Rectal smooth muscle tissue (tissue), 1 donor: ENCODE measurements around the gene ELL.
"Not testable (repeated sequence)": the region's sequence is repeated elsewhere in the genome, so short reads cannot be mapped to it uniquely, and the experiment has no call there.

ENCODE experiments used
- H3K27ac ChIP-seq: one replicate; pipeline ENCODE4 v1.7.0; 2013; ENCODE audit warnings: low read depth, low read length, inconsistent platforms
- H3K27me3 ChIP-seq: one replicate; pipeline ENCODE4 v1.7.0; 2013; ENCODE audit warnings: low read length; ENCODE audit not compliant: control insufficient read depth, insufficient read depth
- H3K36me3 ChIP-seq: one replicate; pipeline ENCODE4 v1.7.0; 2013; ENCODE audit warnings: low read length; ENCODE audit not compliant: control insufficient read depth, insufficient read depth
- H3K4me1 ChIP-seq: one replicate; pipeline ENCODE4 v1.7.0; 2013; ENCODE audit warnings: low read length; ENCODE audit not compliant: control insufficient read depth, insufficient read depth
- H3K4me3 ChIP-seq: one replicate; pipeline ENCODE4 v1.7.0; 2013; ENCODE audit warnings: low read length
- H3K9ac ChIP-seq: one replicate; pipeline ENCODE4 v1.7.0; 2013; ENCODE audit warnings: low read length

Gene ELL

DNA sequence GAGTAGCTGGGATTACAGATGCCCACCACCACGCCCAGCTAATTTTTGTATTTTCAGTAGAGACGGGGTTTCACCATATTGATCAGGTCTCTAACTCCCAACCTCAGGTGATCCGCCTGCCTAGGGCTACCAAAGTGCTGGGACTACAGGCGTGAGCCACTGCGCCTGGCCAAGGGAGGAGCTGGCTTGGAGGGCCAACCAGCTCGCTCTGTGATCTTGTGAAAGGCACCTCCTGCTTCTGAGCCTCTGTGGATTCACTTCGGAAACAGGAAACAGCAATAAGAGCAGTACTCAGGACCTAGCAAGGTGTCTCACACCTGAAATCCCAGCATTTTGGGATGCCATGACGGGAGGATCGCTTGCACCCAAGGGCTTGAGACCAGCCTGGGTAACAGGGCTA lies 2.0 kb upstream of the ELL start:
- no peaks in the 10 kb centered on the region for H3K27me3 ChIP-seq
- peaks cover 3% of the 10 kb centered on the region for H3K4me1 ChIP-seq
- H3K4me3 ChIP-seq = no peak overlapping the region
- no peak overlapping the region for H3K27ac ChIP-seq
- no peaks in the 10 kb centered on the region for H3K36me3 ChIP-seq
- H3K9ac ChIP-seq = no peak overlapping the region

DNA sequence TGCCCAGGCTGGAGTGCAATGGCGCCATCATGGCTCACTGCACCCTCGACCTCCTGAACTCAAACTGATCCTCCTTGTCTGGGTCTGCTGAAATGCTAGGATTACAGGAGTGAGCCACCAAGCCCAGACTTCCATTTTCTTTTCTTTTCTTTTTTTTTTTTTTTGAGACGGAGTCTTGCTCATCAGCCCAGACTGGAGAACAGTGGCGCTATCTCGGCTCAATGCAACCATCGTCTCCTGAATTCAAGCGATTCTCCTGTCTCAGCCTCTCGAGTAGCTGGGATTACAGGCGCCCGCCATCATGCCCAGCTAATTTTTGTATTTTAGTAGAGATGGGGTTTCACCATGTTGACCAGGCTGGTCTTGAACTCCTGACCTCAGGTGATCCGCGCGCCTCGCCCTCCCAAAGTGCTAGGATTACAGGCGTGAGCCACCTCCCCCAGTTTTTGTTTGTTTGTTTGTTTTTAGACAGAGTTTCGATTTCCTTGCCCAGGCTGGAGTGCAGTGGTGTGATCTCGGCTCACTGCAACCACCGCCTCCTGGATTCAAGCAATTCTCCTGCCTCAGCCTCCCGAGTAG lies 1.1 kb upstream of the ELL start:
- not testable (repeated sequence) for H3K9ac ChIP-seq, H3K27ac ChIP-seq, H3K27me3 ChIP-seq, H3K36me3 ChIP-seq, H3K4me1 ChIP-seq
- peak overlapping the region; percentile 36 for H3K4me3 ChIP-seq

DNA sequence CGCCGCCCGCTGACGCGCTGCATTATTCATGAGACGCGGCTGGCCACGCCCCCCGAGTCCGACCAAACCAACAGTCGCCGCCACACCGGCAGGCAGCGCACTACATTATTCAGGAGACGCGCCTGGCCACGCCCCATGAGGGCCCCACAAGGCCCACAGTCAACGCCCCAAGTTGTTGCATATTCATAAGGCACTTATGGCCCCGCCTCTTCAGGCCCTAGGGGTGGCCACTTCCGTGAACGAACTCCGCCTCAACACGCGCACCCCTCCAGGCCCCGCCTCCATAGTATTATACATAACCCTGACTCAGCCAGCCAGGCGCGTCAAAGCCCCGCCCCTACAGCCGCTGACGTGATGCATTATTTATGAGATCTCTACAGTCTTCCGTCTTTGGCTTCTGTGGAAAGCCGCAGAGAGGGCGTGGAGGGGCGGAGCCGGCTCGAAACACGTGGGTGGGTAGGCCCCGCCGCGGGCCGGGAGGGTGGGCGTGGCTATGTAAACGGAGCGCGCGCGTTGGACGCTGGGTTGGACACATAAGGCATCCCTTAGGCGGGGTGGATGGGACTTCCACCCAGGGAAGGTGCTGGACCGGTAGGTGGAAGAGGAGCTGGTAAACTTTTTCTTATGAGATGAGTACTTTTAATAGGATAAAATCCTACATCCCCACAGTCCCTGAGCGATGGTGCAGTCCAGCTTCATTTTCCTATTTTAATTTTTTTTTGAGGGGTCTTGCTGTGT lies 423 bp upstream of the ELL start:
- Histone ChIP-seq H3K36me3 (no peaks in the 10 kb centered on the region), H3K27ac (peak overlapping the region; percentile 98), H3K27me3 (no peaks in the 10 kb centered on the region), H3K4me1 (peaks cover 3% of the 10 kb centered on the region), H3K4me3 (peak overlapping the region; percentile 36), H3K9ac (no peak overlapping the region)

DNA sequence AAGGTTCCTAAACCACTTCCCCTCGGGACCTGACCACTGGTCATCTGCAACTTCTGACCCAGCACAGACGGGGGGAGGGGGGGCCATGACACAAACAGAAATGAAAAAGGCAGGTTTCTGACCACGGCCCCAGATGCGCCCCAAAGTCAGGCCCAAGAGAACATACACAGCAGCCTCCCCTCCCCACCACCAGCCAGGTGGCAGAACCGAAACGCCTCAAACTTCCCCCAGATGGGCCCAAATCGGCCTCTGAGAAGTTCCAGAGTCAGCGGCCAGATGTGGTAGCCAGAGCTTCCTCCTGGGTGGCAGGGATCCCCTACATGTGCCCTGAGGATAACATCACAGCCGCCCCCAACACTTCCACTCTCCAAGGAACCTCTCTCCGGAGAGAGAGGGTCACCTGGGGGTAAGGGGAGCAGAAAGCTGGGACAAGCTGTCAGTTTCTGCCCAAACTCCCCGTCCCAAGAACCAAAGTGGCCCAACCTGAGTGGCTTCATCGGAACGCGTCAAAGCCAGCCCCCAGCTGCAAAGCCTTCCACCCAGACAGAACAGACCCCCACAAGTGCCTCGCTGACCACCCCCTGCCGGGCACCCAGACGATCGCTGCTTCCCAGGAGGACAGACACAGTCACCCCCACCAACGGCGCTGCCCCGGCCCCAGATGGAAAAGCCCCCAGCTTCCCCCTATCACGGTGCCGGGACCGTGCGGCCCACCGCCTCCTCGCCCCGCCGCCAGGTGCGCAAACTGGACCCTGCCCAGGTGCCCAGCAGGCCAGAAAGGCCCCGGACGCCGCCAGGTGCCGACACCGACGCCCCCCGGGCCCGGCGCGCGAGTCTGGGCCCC lies 800 bp downstream of the ELL start:
- Histone ChIP-seq H3K9ac (peak overlapping the region; percentile 100), H3K4me3 (peak overlapping the region; percentile 99), H3K27ac (peak overlapping the region; percentile 98), H3K36me3 (no peaks in the 10 kb centered on the region), H3K27me3 (no peaks in the 10 kb centered on the region), H3K4me1 (peaks cover 3% of the 10 kb centered on the region)

DNA sequence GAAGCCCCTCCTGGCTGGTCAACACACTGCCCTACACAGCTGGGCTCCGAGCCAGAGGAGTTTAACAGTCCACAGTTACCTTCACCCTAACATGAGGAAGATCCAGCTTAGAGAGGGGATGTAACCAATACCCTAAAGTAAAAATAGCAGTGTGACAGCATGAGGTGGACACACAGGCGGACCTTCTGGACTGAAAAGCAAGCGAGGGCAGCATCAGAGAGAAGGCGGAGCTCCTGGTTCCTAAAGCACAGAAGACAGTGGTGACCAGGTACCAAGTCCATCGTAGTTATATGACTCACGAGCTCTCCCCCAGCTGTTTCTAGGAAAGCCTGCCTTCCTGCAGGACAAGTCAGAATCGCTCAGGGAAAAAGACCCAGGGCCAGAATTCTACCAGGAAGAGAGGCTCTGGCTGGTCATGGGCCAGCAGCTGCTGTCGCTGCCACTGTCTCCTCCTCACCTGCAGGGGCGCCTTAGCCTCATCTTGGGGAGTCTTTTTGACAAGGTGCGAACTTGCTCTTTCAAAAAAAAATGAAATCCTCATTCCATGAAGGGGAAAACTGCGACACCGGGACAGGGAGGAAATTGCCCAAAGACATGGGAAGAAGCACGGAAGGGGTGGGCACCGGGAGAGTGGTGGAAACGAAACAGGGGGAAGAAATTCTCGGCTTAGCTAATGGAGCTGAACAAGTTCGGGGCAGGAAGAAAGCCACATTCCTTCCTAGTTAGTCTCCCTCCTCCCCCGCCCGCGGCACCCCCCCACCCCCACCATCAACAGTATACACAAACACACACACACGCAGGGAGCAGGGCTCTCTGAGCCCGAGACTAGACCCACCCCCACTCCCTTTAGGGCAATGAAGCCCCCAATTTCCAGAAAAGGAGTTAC lies 1.7 kb downstream of the ELL start:
- peak overlapping the region; percentile 99 for H3K4me3 ChIP-seq
- H3K9ac ChIP-seq = peak overlapping the region; percentile 100
- peak overlapping the region; percentile 98 for H3K27ac ChIP-seq
- H3K27me3 ChIP-seq = no peaks in the 10 kb centered on the region
- H3K36me3 ChIP-seq = no peaks in the 10 kb centered on the region
- peaks cover 3% of the 10 kb centered on the region for H3K4me1 ChIP-seq

DNA sequence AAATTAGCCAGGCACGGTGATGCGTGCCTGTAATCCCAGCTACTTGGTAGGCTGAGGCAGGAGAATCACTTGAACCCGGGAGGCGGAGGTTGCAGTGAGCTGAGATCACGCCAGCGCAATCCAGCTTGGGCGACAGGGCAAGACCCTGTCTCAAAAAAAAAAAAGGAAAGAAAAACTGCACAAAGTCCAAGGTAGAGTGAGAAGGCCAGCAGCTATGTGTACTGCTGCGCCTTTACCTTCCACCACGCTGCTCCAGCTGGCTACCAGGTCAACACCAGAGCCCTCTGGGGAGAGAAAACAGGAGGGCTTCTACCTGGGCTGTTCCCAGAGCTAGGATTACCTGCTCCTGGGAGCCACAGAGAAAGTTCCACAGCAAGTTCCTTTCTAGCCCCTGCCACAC lies 3.2 kb downstream of the ELL start:
- Histone ChIP-seq H3K4me3 (no peak overlapping the region), H3K9ac (no peak overlapping the region), H3K27me3 (no peaks in the 10 kb centered on the region), H3K36me3 (no peaks in the 10 kb centered on the region), H3K27ac (no peak overlapping the region), H3K4me1 (peaks cover 3% of the 10 kb centered on the region)

DNA sequence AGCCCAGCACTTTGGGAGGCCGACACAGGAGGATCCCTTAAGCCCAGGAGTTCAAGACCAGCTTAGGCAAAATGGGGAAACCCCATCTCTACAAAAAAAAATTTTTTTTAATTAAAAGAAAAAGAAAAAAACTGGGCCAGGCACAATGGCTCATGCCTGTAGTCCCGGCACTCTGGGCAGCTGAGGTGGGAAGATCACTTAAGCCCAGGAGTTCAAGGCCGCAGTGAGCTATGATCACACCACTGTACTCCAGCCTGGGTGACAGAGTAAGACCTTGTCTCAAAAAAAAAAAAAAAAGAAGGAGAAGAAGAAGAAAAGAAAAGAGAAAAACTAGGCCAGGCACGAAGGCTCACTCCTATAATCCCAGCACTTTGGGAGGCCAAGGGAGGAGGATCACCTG lies 4.3 kb downstream of the ELL start:
- H3K36me3 ChIP-seq = no peaks in the 10 kb centered on the region
- H3K4me1 ChIP-seq = peaks cover 3% of the 10 kb centered on the region
- H3K27me3 ChIP-seq = no peaks in the 10 kb centered on the region
- no peak overlapping the region for H3K9ac ChIP-seq
- no peak overlapping the region for H3K27ac ChIP-seq
- H3K4me3 ChIP-seq = no peak overlapping the region

DNA sequence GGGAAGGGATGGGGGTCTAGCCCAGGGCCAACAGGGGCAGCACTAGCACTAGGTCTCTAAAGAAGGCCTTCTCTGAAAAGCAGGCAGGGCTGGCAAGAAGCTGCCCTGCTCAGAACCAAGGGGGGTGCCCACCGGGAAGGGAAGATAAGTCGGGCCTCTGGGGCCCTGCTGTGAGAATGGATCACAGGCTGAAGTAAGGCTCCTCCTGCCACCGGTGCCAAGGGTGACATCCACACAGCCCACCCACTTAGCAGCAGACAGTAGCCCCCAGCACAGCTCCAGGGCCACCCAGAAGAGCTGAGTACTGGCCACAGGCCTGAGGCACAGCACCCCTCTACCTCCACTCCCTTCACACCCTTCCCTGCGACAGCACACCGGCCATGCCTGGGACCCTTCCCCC lies 5.9 kb downstream of the ELL start:
- Histone ChIP-seq H3K9ac (no peak overlapping the region), H3K27ac (no peak overlapping the region), H3K27me3 (no peaks in the 10 kb centered on the region), H3K4me3 (no peak overlapping the region), H3K4me1 (peaks cover 3% of the 10 kb centered on the region), H3K36me3 (no peaks in the 10 kb centered on the region)

DNA sequence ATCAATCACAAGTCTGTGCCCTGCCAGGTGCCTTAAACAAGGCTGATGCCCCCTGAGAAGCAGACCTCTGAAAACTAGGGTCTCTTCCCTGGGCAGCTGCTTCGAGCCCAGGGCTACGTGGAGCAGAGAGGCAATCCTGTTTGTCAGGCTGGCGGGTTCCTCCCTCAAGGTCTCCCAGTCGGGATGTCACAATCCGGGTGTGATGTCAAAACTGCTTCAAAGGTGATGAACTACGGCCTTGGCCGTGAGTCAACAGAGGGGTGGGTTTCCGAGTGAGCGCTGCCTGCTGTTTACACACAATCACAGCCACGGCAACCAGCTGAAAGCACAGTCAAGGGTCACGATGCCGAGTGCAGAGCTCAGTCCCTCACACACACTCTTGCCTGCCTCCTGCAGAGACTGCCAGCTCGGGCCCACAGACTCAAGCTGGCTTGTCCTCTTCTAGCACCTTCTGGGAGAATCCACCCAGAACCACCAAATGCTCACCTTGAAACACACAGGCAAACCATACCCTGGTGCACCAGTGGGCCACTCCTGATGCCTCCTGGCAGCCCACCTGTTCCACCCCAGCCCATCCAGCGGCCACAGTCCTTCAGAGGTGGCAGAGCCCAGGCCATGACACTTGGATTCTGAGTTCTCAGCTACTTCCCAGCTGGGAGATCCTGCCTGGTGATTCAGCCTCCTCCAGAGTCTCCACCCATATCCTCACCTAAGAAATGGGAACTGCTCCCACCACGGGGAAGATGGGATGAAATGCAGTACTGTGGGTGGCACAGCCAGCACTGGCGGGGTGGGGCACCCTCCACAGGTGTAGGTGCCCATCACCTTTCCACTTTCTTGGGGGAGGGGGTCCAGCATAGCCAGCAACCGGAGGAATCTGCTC lies 6.8 kb downstream of the ELL start:
- H3K9ac ChIP-seq = no peak overlapping the region
- H3K27ac ChIP-seq = no peak overlapping the region
- peaks cover 3% of the 10 kb centered on the region for H3K4me1 ChIP-seq
- no peaks in the 10 kb centered on the region for H3K36me3 ChIP-seq
- H3K4me3 ChIP-seq = no peak overlapping the region
- H3K27me3 ChIP-seq = no peaks in the 10 kb centered on the region

DNA sequence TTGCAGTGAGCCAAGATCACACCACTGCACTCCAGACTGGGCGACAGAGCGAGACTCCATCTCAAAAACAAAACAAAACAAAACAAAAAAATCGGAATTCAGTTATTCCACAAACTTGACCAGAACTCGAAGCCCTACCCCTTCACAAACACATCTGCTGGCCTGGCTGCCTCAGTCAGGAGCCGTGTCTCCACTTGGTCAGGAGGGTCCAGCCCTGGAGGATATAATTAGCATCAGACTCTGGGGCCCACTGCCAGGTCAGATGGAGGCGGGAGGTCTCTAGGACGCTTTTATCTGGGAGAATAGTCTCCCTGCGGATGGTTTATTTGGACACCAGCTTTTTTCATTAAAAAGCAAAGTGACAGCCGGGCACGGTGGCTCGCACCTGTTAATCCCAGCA lies 8.0 kb downstream of the ELL start:
- Histone ChIP-seq H3K36me3 (no peaks in the 10 kb centered on the region), H3K4me1 (no peaks in the 10 kb centered on the region), H3K4me3 (no peak overlapping the region), H3K27ac (no peak overlapping the region), H3K27me3 (no peaks in the 10 kb centered on the region), H3K9ac (no peak overlapping the region)

DNA sequence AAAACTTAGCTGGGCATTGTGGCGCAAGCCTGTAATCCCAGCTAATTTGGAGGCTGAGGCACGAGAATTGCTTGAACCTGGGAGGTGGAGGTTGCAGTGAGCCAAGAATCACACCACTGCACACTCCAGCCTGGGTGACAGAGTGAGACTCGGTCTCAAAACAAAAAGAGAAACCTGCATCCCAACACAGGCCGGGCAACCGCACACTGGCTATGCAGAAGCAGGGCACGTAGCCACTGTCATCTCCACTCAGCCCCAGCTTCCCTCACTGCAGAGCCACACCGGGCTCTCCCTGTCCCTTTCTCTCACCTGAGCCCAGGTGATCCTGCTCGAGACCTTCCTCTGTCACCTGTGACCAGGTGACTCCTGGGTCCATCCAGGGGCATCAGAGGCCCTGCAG lies 11.7 kb downstream of the ELL start:
- Histone ChIP-seq H3K4me1 (peaks cover 22% of the 10 kb centered on the region), H3K4me3 (no peak overlapping the region), H3K36me3 (no peaks in the 10 kb centered on the region), H3K27me3 (no peaks in the 10 kb centered on the region), H3K27ac (no peak overlapping the region), H3K9ac (no peak overlapping the region)
